A673 (cell line): ENCODE data around the gene PLCXD3. TPM values are rescaled to one million over a fixed set of nuclear protein-coding genes. Genes with fewer than 3 reads are reported as not detected.

Source experiments
- BruUV-seq: library from RNA; stranded (reverse); fragments of 400-500 nt; replicated peaks from 2 replicates; lab custom pipeline; 2021; lab: Mats Ljungman, UMichigan
- CTCF ChIA-PET: fragments of 300-600 bp; sonication (Branson Sonifier 250); formaldehyde crosslinking; loops from one replicate; lab custom pipeline; 2022; ENCODE audit warnings: antibody characterized with exemption; lab: Charles Lee
- POLR2A ChIA-PET: fragments of 300-600 bp; sonication (Branson Sonifier 250); formaldehyde crosslinking; loops from one replicate; lab custom pipeline; 2022; ENCODE audit warnings: antibody characterized with exemption; ENCODE audit not compliant: low non-redundant PET; lab: Charles Lee
- DNase-seq: peaks from one replicate; pipeline ENCODE4 v3.0.0-alpha.2; 2015; ENCODE audit warnings: low spot score
- H3K27ac ChIP-seq: fragments of 200-600 bp; sonication (generic); 2 replicates; pipeline ENCODE4 v1.5.1; 2016; ENCODE audit warnings: mixed run types, low read depth, mild to moderate bottlenecking, mixed read lengths, antibody characterized with exemption, low read length; ENCODE audit not compliant: poor library complexity, severe bottlenecking
- H3K27me3 ChIP-seq: fragments of 200-600 bp; sonication (generic); replicated peaks from 2 replicates; pipeline ENCODE4 v1.6.1; 2017; ENCODE audit warnings: mixed run types, low read depth, mild to moderate bottlenecking, mixed read lengths, antibody characterized with exemption, low read length; ENCODE audit not compliant: insufficient read depth, poor library complexity
- H3K36me3 ChIP-seq: fragments of 200-600 bp; sonication (generic); 2 replicates; pipeline ENCODE4 v1.6.1; 2016; ENCODE audit warnings: mixed run types, mild to moderate bottlenecking, mixed read lengths, antibody characterized with exemption, low read length; ENCODE audit not compliant: insufficient read depth, poor library complexity, severe bottlenecking
- H3K4me1 ChIP-seq: fragments of 200-600 bp; sonication (generic); 2 replicates; pipeline ENCODE4 v1.6.1; 2017; ENCODE audit warnings: mixed run types, mild to moderate bottlenecking, mixed read lengths, antibody characterized with exemption, low read length; ENCODE audit not compliant: insufficient read depth, poor library complexity, severe bottlenecking
- H3K4me3 ChIP-seq: fragments of 200-600 bp; sonication (generic); 2 replicates; pipeline ENCODE4 v1.5.1; 2016; ENCODE audit warnings: low read depth, mixed run types, mild to moderate bottlenecking, mixed read lengths, low read length; ENCODE audit not compliant: poor library complexity, severe bottlenecking
- H3K9me3 ChIP-seq: fragments of 200-600 bp; sonication (generic); 2 replicates; pipeline ENCODE4 v1.6.1; 2016; ENCODE audit warnings: mixed run types, low read depth, mild to moderate bottlenecking, mixed read lengths, antibody characterized with exemption, low read length; ENCODE audit not compliant: poor library complexity, severe bottlenecking
- EZH2 ChIP-seq: fragments of 200-600 bp; sonication (generic); IDR thresholded peaks from 2 replicates; pipeline ENCODE4 v1.6.1; 2017; ENCODE audit warnings: borderline replicate concordance, low read depth, mild to moderate bottlenecking, mixed read lengths, antibody characterized with exemption, low read length; ENCODE audit not compliant: poor library complexity, severe bottlenecking
- intact Hi-C: fragments of 100-400 bp; cut with micrococcal nuclease; formaldehyde crosslinking; loops from one replicate; pipeline ENCODE4 v1.10.0; 2022; ENCODE audit not compliant: unreplicated experiment
- total RNA-seq: library from RNA; stranded (reverse); gene quantifications from 2 replicates; pipeline ENCODE4 v1.2.3, GENCODE V29; 2021
- TF ChIP-seq, protein P1 (sequence below): fragments of 300-800, 200-600 bp; sonication (generic); conservative IDR thresholded peaks from 2 replicates; pipeline ENCODE4 v1.5.1; 2017; ENCODE audit warnings: low read depth, mild to moderate bottlenecking, antibody characterized with exemption, low read length, moderate library complexity, mixed read lengths

PLCXD3 gene
- total RNA-seq, 1 experiment from 2014 or later: 1.3 TPM

DNA sequence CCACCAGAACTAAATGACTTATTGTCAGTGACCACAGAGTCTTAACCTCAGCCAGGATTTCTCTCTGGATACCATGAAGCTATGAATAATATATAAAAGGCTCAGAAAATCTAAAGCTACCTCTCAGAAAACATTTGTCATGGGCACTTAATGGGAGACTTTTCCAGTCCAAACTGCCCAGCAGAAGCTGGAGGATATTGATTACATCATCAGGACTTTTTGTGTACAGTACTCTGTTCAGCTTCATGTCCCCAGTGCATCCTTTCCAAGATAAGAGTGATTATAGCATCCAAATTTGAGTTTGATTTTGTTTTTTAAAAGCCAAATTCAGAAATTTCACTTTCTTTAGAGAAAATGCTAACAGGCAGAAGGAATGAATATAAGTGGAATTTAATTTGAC is 173.2 kb downstream of the PLCXD3 start:
- Histone ChIP-seq H3K27me3 (no peaks in the 10 kb centered on the region), H3K9me3 (no peaks in the 10 kb centered on the region), H3K36me3 (no peaks in the 10 kb centered on the region), H3K27ac (no peak overlapping the region), H3K4me1 (peaks cover 32% of the 10 kb centered on the region), H3K4me3 (no peak overlapping the region)
- intact Hi-C loops: loop anchor here (5.0 kb wide), 1 partner anchor 65 kb away; no protein-coding TSS in a partner anchor
- TF ChIP-seq, protein P1, sequence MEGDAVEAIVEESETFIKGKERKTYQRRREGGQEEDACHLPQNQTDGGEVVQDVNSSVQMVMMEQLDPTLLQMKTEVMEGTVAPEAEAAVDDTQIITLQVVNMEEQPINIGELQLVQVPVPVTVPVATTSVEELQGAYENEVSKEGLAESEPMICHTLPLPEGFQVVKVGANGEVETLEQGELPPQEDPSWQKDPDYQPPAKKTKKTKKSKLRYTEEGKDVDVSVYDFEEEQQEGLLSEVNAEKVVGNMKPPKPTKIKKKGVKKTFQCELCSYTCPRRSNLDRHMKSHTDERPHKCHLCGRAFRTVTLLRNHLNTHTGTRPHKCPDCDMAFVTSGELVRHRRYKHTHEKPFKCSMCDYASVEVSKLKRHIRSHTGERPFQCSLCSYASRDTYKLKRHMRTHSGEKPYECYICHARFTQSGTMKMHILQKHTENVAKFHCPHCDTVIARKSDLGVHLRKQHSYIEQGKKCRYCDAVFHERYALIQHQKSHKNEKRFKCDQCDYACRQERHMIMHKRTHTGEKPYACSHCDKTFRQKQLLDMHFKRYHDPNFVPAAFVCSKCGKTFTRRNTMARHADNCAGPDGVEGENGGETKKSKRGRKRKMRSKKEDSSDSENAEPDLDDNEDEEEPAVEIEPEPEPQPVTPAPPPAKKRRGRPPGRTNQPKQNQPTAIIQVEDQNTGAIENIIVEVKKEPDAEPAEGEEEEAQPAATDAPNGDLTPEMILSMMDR: no peak
- no peak for TF ChIP-seq EZH2
- DNase-seq: no peak
- ChIA-PET POLR2A (no interaction called here), CTCF (no interaction called here)
- BruUV-seq: no TSS peak

DNA sequence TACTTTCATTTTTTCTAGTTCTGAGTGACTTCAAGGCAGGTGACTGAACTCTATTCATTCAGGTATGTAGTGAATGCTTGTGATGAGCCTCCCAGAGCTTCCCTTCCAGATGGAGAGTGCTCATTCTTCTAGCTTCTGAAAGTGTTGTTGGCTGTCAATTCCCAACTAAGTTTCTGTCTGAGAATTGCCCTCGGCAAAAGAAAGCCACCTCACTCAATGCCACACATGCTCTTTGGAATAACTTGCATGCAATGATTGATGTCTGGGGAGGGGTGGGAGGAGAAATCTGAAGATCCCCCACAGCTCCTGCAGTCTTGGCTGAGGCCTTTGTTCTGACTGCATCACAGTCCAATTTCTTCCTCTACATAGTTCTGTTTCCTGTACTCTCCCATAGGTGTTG is 173.9 kb downstream of the PLCXD3 start:
- intact Hi-C loops: loop anchor here (5.0 kb wide), 1 partner anchor 64 kb away; no protein-coding TSS in a partner anchor
- no peaks in the 10 kb centered on the region for H3K36me3 ChIP-seq
- CTCF ChIA-PET: no interaction called here
- TF ChIP-seq EZH2: no peak
- TF ChIP-seq, protein P1: no peak
- no peaks in the 10 kb centered on the region for H3K27me3 ChIP-seq
- peaks cover 32% of the 10 kb centered on the region for H3K4me1 ChIP-seq
- no peaks in the 10 kb centered on the region for H3K9me3 ChIP-seq
- no TSS peak for BruUV-seq
- DNase-seq: no peak
- no peak overlapping the region for H3K4me3 ChIP-seq
- no peak overlapping the region for H3K27ac ChIP-seq
- POLR2A ChIA-PET: no interaction called here

DNA sequence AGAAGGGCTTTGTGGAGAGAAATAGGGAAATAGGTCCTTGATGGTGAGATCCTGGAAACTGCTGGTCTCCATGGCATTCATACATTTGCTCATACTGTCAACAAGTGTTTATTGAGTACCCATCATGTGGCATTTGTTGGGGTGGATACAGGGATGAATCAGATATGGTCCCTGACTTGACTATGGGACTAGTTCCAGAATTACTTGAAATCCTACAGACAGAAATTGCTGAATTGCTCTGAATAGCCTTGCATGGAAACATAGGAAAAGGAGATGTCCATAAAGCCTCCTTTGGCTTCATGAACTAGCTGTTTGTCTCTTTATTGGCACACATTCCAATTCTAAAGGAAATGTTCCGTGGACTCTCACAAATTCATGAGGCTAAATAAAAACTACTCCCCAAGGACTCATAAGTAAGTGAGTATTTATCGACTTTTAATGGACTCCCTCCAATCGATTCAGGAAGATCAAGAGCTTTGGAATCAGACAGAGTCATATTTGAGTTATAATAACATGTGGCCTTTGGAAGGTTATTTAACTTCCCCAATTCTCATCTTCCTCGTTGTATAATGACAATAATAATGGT is 174.7 kb downstream of the PLCXD3 start:
- BruUV-seq: no TSS peak
- POLR2A ChIA-PET: no interaction called here
- no peaks in the 10 kb centered on the region for H3K9me3 ChIP-seq
- TF ChIP-seq EZH2: no peak
- TF ChIP-seq, protein P1: no peak
- H3K36me3 ChIP-seq: no peaks in the 10 kb centered on the region
- intact Hi-C loops: loop anchor here (5.0 kb wide), 1 partner anchor 63 kb away; no protein-coding TSS in a partner anchor
- no peak overlapping the region for H3K4me3 ChIP-seq
- no peak for DNase-seq
- H3K4me1 ChIP-seq: peaks cover 32% of the 10 kb centered on the region
- H3K27me3 ChIP-seq: no peaks in the 10 kb centered on the region
- CTCF ChIA-PET: interaction anchor here (0.5 to 0.6 kb wide), 2 partner anchors 59 to 124 kb away, joined by 3 read pairs; no protein-coding TSS in a partner anchor
- no peak overlapping the region for H3K27ac ChIP-seq
